Kidney glomerular epithelial cell (primary cell): ENCODE data around the gene SLC26A11.
"Not testable (repeated sequence)": the region's sequence is repeated elsewhere in the genome, so short reads cannot be mapped to it uniquely, and the experiment has no call there.

ENCODE experiments used
- DNase-seq: peaks from one replicate; lab custom pipeline; 2025; lab: John Stamatoyannopoulos, UW

Gene SLC26A11

GRCh38 chr17:80195671-80196529 is 24.3 kb upstream of the SLC26A11 start:
- DNase-seq, result no peak

GRCh38 chr17:80196652-80197051 is 23.6 kb upstream of the SLC26A11 start:
- DNase-seq, result no peak

- no peak for DNase-seq
Observed at GRCh38 chr17:80198144-80198661, 22.0 kb upstream of the SLC26A11 start.

- not testable (repeated sequence) for DNase-seq
Observed at GRCh38 chr17:80199295-80199694, 20.9 kb upstream of the SLC26A11 start.

GRCh38 chr17:80201446-80201845 is 18.8 kb upstream of the SLC26A11 start:
- no peak for DNase-seq

- DNase-seq, result no peak
Observed at GRCh38 chr17:80202197-80202596, 18.0 kb upstream of the SLC26A11 start.

- DNase-seq, result no peak
Observed at GRCh38 chr17:80203471-80203963, 16.7 kb upstream of the SLC26A11 start.

GRCh38 chr17:80204626-80205468 is 15.4 kb upstream of the SLC26A11 start:
- no peak for DNase-seq

GRCh38 chr17:80205811-80206210 is 14.4 kb upstream of the SLC26A11 start:
- no peak for DNase-seq

GRCh38 chr17:80208050-80208449 is 12.2 kb upstream of the SLC26A11 start:
- no peak for DNase-seq

GRCh38 chr17:80209765-80210164 is 10.5 kb upstream of the SLC26A11 start:
- no peak for DNase-seq

GRCh38 chr17:80210348-80211108 is 9.7 kb upstream of the SLC26A11 start:
- no peak for DNase-seq

GRCh38 chr17:80212109-80212508 is 8.1 kb upstream of the SLC26A11 start:
- DNase-seq, result no peak

GRCh38 chr17:80212511-80212910 is 7.7 kb upstream of the SLC26A11 start:
- no peak for DNase-seq

- no peak for DNase-seq
Observed at GRCh38 chr17:80212962-80213642, 7.1 kb upstream of the SLC26A11 start.

- DNase-seq, result no peak
Observed at GRCh38 chr17:80213643-80213975, 6.6 kb upstream of the SLC26A11 start.

- DNase-seq, result no peak
Observed at GRCh38 chr17:80214012-80214877, 6.0 kb upstream of the SLC26A11 start.

GRCh38 chr17:80214878-80215210 is 5.4 kb upstream of the SLC26A11 start:
- no peak for DNase-seq

GRCh38 chr17:80216473-80217456 is 3.5 kb upstream of the SLC26A11 start:
- no peak for DNase-seq
